GM19025 (cell line): ENCODE data around the gene SIRT4.

Source experiments
- ATAC-seq: cut with Tn5 transposase; IDR thresholded peaks from one replicate; pipeline ENCODE4 v1.9.1; 2021; ENCODE audit warnings: mild to moderate bottlenecking, low read depth, moderate library complexity; ENCODE audit not compliant: unreplicated experiment

Gene SIRT4

GRCh38 chr12:120278137-120279069 lies 23.7 kb upstream of the SIRT4 start:
- no peak for ATAC-seq

GRCh38 chr12:120283318-120283717 lies 18.8 kb upstream of the SIRT4 start:
- no peak for ATAC-seq

GRCh38 chr12:120284381-120284780 lies 17.7 kb upstream of the SIRT4 start:
- no peak for ATAC-seq

- ATAC-seq: no peak
Measured at GRCh38 chr12:120286768-120287490, 15.2 kb upstream of the SIRT4 start.

GRCh38 chr12:120287491-120287890 lies 14.6 kb upstream of the SIRT4 start:
- no peak for ATAC-seq

GRCh38 chr12:120290609-120291305 lies 11.4 kb upstream of the SIRT4 start:
- no peak for ATAC-seq

GRCh38 chr12:120292411-120292660 lies 9.8 kb upstream of the SIRT4 start:
- ATAC-seq: no peak

- peak; percentile 41 for ATAC-seq
Measured at GRCh38 chr12:120292661-120293531, 9.2 kb upstream of the SIRT4 start, which contains the start of gene RNU4-1. RNU4-1 (minus strand) TSS chr12:120293237.

GRCh38 chr12:120314220-120314619 lies 12.1 kb downstream of the SIRT4 start:
- no peak for ATAC-seq

- no peak for ATAC-seq
Measured at GRCh38 chr12:120316798-120317223, 14.7 kb downstream of the SIRT4 start.

GRCh38 chr12:120317224-120318105 lies 15.3 kb downstream of the SIRT4 start:
- peak; percentile 99 for ATAC-seq

GRCh38 chr12:120321382-120322202 lies 19.5 kb downstream of the SIRT4 start:
- ATAC-seq: no peak

- no peak for ATAC-seq
Measured at GRCh38 chr12:120323772-120324171, 21.7 kb downstream of the SIRT4 start.

- ATAC-seq: no peak
Measured at GRCh38 chr12:120324841-120325417, 22.8 kb downstream of the SIRT4 start.

GRCh38 chr12:120327593-120327992 lies 25.5 kb downstream of the SIRT4 start, which contains the start of gene PLA2G1B:
PLA2G1B (minus strand) TSS chr12:120327779; CDS start chr12:120327753, 26 bp downstream.
- no peak for ATAC-seq

- no peak for ATAC-seq
Measured at GRCh38 chr12:120328228-120328627, 26.1 kb downstream of the SIRT4 start.

- no peak for ATAC-seq
Measured at GRCh38 chr12:120331390-120331789, 29.3 kb downstream of the SIRT4 start.

- no peak for ATAC-seq
Measured at GRCh38 chr12:120332041-120332440, 29.9 kb downstream of the SIRT4 start.
